Activated T-cell treated with anti-CD3 and anti-CD28 coated beads for 4 hours (primary cell): ENCODE measurements around the gene HAUS8.
"Not testable (repeated sequence)": the region's sequence is repeated elsewhere in the genome, so short reads cannot be mapped to it uniquely, and the experiment has no call there.

Experiments used
- DNase-seq: peaks from one replicate; pipeline ENCODE4 v3.0.0-alpha.2; 2020

HAUS8 gene

DNA sequence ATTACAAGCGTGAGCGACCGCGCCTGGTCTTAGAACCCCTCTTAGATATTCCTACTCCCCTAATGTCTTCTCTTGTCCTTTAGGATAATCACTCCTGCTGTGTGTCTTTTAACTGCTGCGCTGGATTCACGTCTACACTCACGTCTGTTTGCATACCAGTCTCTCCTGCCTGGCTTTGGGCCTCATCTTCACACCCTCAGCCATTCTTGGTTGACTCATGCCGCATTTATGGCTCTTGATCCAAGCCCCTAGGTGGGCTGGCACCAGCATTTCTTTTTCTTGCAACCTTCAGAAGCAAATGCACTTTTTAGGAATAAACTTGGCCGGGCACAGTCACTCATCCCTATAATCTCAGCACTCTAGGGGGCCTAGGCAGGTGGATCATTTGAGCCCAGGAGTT is 23.1 kb upstream of the HAUS8 start:
- no peak for DNase-seq

GRCh38 chr19:17097593-17098126 is 22.4 kb upstream of the HAUS8 start:
- no peak for DNase-seq

DNA sequence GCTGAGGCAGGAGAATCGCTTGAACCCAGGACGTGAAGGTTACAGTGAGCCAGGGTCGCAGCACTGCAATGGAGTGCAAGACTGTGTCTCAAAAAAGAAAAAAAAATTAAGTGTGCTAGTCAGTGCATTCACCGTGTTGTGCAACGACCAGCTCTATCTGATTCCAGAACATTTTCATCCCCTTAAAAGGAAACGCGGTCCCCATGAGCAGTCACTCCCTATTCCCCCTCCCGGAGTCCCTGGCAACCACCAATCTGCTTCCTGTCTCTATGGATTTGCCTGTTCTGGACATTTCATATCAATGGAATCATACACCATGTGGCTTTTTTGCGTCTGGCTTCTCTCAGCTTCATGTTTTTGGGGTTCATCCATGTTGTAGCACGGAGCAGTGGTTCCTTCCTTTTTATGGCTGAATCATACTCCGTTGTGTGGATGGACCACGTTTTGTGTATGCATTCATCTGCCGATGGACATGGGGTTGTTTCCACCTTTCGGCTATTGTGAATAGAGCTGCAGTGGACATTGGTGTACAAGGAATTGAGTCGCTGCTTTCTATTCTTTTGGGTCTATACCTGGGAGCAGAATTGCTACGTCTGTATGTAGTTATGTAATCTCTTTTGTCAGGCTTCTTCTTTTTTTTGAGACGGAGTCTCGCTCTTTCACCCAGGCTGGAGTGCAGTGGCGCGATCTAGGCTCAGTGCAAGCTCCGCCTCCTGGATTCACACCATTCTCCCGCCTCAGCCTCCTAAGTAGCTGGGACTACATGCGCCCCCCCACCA is 20.1 kb upstream of the HAUS8 start:
- DNase-seq: no peak

DNA sequence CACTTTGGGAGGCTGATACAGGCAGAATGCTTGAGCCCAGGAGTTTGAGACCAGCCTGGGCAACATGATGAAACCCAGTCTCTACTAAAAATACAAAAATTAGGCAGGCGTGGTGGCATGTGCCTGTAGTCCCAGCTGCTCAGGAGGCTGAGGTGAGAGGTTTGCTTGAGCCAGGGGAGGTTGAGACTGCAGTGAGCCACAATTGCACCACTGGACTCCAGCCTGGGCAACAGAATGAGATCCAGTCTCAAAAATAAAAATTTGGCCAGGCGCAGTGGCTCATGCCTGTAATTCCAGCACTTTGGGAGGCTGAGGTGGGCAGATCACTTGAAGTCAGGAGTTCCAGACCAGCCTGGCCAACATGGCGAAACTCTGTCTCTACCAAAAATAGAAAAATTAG is 19.4 kb upstream of the HAUS8 start:
- not testable (repeated sequence) for DNase-seq

- no peak for DNase-seq
Observed at GRCh38 chr19:17092696-17093095, 17.4 kb upstream of the HAUS8 start.

DNA sequence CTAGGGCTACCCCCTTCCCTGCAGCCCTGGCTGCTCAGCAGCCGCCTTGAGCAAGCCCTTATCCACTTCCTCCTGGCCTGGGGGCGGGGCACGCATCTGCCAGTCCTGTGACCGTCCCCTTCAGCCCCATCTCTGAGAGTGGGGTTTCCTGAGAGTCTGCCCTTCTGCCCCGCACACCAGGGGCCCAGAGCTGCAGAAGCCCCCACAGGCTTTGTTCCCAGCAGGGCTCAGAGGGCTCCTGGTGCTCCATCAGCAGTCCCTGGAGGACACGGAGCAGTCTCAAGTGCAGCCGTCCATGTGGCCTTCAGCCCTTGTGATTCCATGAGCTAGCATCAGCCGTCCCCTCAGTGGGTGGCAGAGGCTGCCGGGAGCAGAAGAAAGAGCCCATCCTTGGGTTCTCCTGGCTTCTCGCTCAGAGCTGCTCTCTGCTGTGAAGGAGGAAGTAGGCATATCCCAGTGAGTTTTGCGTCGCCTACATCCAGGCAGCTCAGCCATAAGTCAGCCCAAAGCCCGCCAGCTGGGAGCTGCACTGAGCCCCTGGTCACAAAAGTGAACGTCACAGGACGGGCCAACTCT is 16.6 kb upstream of the HAUS8 start:
- DNase-seq: no peak

DNA sequence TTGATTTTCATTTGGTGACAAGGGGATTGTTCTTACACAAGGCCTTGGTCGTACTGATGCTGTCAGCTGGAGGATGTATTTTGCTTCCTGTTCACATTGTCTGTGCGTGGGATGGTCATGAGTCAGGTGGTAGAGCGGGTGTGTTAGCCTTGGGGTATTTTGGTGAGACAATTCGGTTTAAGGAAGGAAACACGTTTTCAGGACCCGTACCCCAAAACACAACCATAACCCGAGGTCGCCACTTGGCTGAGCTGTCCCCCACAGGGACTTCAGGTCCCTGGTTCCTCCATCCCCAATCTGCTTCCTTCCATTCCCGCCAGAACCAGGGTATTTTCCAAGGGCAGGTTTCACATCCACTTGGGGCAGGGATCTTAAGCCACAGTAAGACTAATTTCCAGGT is 15.3 kb upstream of the HAUS8 start:
- DNase-seq: peak; percentile 42

GRCh38 chr19:17088552-17088951 is 13.3 kb upstream of the HAUS8 start:
- no peak for DNase-seq

GRCh38 chr19:17086834-17087233 is 11.6 kb upstream of the HAUS8 start:
- no peak for DNase-seq

DNA sequence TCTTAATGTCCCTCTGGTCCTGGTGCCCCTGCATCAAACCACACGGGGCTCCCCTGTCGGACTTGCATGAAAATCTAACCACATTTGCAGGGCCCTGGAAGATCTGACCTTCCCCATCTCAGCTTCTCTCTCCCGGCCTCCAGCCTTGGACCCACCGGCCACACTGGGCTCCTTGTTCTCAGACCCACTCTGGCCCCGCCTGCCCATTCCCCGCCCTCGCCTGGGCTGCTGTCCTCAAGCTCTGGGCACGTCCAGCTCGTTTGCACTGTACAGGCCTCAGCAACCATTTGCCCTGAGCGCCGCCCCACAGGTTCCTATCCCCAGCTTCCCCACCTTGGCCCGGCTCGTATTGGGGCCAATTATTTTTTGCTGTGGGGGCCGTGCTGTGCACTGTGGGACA is 10.9 kb upstream of the HAUS8 start:
- no peak for DNase-seq

DNA sequence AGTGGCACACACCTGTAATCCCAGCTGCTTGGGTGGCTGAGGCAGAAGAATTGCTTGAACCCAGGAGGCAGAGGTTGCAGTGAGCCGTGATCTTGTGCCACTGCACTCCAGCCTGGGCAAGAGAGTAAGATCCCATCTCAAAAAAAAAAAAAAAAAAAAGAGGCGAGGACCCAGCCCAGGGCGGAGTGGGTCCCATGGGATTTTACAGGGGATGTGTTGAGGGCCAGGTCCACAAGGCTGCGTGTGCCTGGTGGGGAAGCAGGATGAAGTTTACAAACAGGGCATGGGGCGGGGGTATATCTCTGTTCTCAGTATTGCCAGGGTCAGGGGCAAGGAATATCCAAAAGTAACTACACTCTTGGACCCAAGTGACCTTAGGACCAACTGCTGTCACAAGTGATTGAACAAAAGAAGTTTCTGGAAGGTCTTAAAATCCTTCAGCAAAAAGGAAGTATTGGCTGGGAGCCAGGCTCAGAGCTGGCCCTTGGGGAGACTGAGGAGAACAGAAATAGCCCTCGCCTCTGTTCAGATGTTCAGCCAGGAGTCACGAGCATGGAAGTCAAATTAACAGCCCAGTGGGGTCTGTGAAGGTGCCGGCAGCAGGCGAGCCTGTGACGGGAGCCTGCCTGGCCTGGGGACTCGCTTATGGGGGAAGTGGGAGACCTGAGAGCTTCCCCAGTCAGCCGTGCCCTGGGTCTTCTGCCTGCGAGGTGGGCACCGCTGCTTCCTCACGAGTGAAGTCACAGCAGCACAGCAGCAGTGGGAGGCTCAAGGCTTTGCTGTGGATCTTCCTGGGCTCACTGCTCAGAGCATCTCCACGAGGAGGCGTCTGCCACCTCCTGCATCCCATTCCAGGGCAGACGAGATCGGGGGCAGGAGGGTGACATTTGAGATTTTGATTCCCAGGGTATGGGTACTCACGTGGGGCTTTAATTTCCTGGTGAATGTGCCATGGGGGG is 6.7 kb upstream of the HAUS8 start:
- no peak for DNase-seq

- DNase-seq: no peak
Observed at GRCh38 chr19:17080440-17080801, 5.2 kb upstream of the HAUS8 start.

- DNase-seq: peak; percentile 44
Observed at GRCh38 chr19:17079710-17080439, 4.6 kb upstream of the HAUS8 start.

- DNase-seq: no peak
Observed at GRCh38 chr19:17078920-17079709, 3.9 kb upstream of the HAUS8 start.

- DNase-seq: no peak
Observed at GRCh38 chr19:17078036-17078919, 3.0 kb upstream of the HAUS8 start.

DNA sequence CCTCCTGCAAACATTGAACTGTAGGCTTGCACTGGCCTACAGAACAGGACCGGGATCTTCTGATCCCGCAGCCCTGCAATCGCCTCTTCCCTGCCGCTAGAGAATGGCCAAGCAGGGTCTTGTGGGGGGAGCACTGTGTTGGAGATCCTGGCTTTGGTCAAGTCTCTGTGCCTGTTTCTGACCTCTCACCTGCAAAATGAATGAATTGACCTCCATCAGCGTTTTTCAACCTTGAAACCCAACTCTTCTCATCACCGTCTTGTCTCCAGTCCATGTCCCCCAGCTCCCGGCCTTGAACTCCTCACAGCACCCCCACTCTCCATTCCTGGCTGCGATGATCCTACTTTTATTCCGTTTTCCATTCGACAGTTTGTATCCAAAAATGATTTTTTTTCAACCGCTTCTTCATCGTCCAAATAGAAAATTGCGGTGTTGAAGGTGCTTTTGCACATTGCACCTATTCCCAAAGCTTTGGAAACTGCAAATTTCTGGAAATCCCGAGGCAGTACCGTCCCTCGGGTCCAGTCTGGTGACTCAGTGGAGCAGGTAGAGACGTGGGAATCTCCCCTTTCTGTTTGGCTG is 2.3 kb upstream of the HAUS8 start:
- DNase-seq: no peak

DNA sequence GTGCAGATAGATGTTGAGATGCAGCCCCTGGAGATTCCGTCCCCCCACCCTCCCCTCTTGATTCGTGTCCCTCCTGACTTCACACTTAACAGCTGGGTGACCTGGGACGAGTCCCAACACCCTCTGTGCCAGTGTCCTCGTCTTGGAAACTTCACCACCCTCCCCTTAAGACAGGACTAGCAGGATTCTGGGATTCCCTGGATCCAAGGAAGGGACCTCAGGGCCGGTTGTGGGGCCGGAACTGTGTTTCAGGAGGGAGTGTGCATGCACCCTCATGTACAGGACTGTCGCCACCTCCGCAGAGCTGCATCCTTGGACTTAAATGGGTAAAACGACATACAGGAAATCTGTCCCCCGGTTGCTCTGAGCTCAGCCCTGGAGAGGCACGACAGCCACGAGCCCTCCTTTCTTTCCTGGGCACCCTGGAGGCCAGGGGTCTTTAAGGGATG is 1.3 kb upstream of the HAUS8 start:
- DNase-seq: no peak

- no peak for DNase-seq
Observed at GRCh38 chr19:17075864-17076542, 751 bp upstream of the HAUS8 start.

DNA sequence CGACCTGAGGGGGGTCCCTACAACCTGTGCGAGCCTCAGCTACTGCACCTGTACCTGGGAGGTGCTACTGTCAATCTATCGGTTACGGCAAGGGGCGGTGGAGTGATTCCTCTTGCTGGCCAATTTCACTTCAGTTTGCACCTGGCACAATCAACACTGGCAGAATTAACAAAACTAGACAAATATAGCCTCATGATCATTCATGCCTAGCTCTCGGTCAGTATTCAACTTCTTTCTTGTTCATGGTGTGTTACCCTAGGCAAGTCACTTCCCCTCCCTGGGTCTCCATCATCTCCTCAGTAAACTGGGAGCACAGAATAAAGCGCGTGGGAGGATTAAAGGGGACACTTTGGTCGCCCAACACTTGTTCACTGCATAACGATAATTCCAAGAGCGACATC is 618 bp downstream of the HAUS8 start:
- no peak for DNase-seq
